ENCODE data around the gene UNC13A. TPM values are rescaled to one million over a fixed set of nuclear protein-coding genes. Genes with fewer than 3 reads are reported as not detected.
"Not testable (repeated sequence)": the region's sequence is repeated elsewhere in the genome, so short reads cannot be mapped to it uniquely, and the experiment has no call there.

Gene UNC13A
- polyA plus RNA-seq, 5 donors: 0.62 to 0.86 (median 0.73) TPM

GRCh38 chr19:17605117-17605516 lies 83.0 kb downstream of the UNC13A start:
- DNase-seq: no peak

- DNase-seq: no peak
Measured at GRCh38 chr19:17604372-17605025, 83.7 kb downstream of the UNC13A start.

GRCh38 chr19:17602872-17603510 lies 85.2 kb downstream of the UNC13A start:
- DNase-seq: no peak

- no peak for DNase-seq
Measured at GRCh38 chr19:17602217-17602616, 85.9 kb downstream of the UNC13A start.

GRCh38 chr19:17601683-17602082 lies 86.5 kb downstream of the UNC13A start:
- DNase-seq: no peak

GRCh38 chr19:17599780-17600179 lies 88.4 kb downstream of the UNC13A start:
- DNase-seq: no peak

GRCh38 chr19:17598953-17599352 lies 89.2 kb downstream of the UNC13A start:
- no peak for DNase-seq

GRCh38 chr19:17598063-17598462 lies 90.1 kb downstream of the UNC13A start:
- DNase-seq: not testable (repeated sequence)

GRCh38 chr19:17594296-17594695 lies 93.9 kb downstream of the UNC13A start:
- DNase-seq: not testable (repeated sequence)

- no peak for DNase-seq
Measured at GRCh38 chr19:17590866-17591265, 97.3 kb downstream of the UNC13A start.

GRCh38 chr19:17585395-17585794 lies 102.8 kb downstream of the UNC13A start:
- not testable (repeated sequence) for DNase-seq

GRCh38 chr19:17584132-17584531 lies 104.0 kb downstream of the UNC13A start:
- no peak for DNase-seq

GRCh38 chr19:17582613-17583012 lies 105.5 kb downstream of the UNC13A start:
- DNase-seq: no peak

GRCh38 chr19:17581211-17581874 lies 106.8 kb downstream of the UNC13A start:
- DNase-seq: no peak

GRCh38 chr19:17580470-17581144 lies 107.5 kb downstream of the UNC13A start:
- no peak for DNase-seq

GRCh38 chr19:17579661-17580244 lies 108.4 kb downstream of the UNC13A start:
- DNase-seq: no peak

GRCh38 chr19:17577457-17578097 lies 110.6 kb downstream of the UNC13A start:
- DNase-seq: no peak

GRCh38 chr19:17576758-17577456 lies 111.2 kb downstream of the UNC13A start:
- peak; percentile 23 to 40 for DNase-seq

GRCh38 chr19:17575871-17576757 lies 112.0 kb downstream of the UNC13A start:
- DNase-seq: no peak

GRCh38 chr19:17572638-17573037 lies 115.5 kb downstream of the UNC13A start:
- DNase-seq: no peak

All from right lung (tissue), 5 donors.